ENCODE data around the gene TEAD1.
A peak's percentile ranks its signal among the peaks of the same experiment; 100 is the strongest.

GRCh38 chr11:12961615-12962014 lies 287.4 kb downstream of the TEAD1 start:
- TF ChIP-seq PHF8 (IDR thresholded peaks at IDR 0.05; ENCODE audit: borderline replicate concordance, low read depth), result no peak
- TF ChIP-seq ESRRA (IDR thresholded peaks at IDR 0.05; ENCODE audit: borderline replicate concordance, low read length), result no peak
- TF ChIP-seq POLR2A (IDR thresholded peaks at IDR 0.05; ENCODE audit: low read length), result no peak
- TF ChIP-seq USF2 (IDR thresholded peaks at IDR 0.05), result no peak
- TF ChIP-seq CTCF (IDR thresholded peaks at IDR 0.05), result peak; percentile 45

Measured in A549 (cell line).